Mucosa of descending colon (tissue), 3 donors: ENCODE data around the gene WDR1. TPM values are rescaled to one million over a fixed set of nuclear protein-coding genes. Genes with fewer than 3 reads are reported as not detected.

ENCODE experiments used
- ATAC-seq: fragments of 200-7000 bp; cut with Tn5 transposase; one replicate; pipeline ENCODE4 v1.9.1; 2020; ENCODE audit warnings: mild to moderate bottlenecking, moderate library complexity
- DNase-seq, 3 donors: peaks; one replicate each; pipeline ENCODE4 v3.0.0-alpha.2; 2020
- H3K36me3 ChIP-seq: fragments of 200-600 bp; one replicate; pipeline ENCODE4 v1.8.0; 2021; ENCODE audit warnings: low read depth, mild to moderate bottlenecking
- H3K4me1 ChIP-seq: fragments of 200-600 bp; one replicate; pipeline ENCODE4 v1.8.0; 2021; ENCODE audit warnings: low read depth, mild to moderate bottlenecking
- H3K4me3 ChIP-seq: fragments of 200-600 bp; one replicate; pipeline ENCODE4 v1.8.0; 2021; ENCODE audit warnings: mild to moderate bottlenecking
- H3K9me3 ChIP-seq: fragments of 200-600 bp; one replicate; pipeline ENCODE4 v1.8.0; 2021; ENCODE audit warnings: mild to moderate bottlenecking
- CTCF ChIP-seq: fragments of 200-600 bp; IDR thresholded peaks from one replicate; pipeline ENCODE4 v1.8.0; 2022; ENCODE audit warnings: antibody characterized with exemption, mild to moderate bottlenecking
- intact Hi-C, 2 donors: fragments of 100-400 bp; cut with DNase I in 1 of 2; cut with micrococcal nuclease in 1 of 2; formaldehyde crosslinking; loops; one replicate each; pipeline versions ENCODE4 v1.11.0 to v1.11.1; 2022; cut with DNase I, micrococcal nuclease
- total RNA-seq, 3 donors: library from RNA; stranded (reverse); fragmentation: NEBNext Ultra II Directional in 2 of 3; extraction: Animal tissue kit (Norgen Biotek cat#: 25700) in 2 of 3; gene quantifications; one replicate each; pipeline versions ENCODE4 v1.2.1 to v1.2.4, GENCODE V29; 2021 to 2023
- donor health status: DM: no; HTN: no; CAD: no; lungs with moderate emphysema.
- donor health status: DM: no; HTN: no; CAD: no.
- donor health status: DM: no; HTN: yes; CAD: no.

The WDR1 gene
- total RNA-seq, 3 donors from 2014 or later, result 366 to 467 (median 380) TPM

- ATAC-seq (peak; percentile 85), DNase-seq (peak in 2 of 3 donors; percentile 44 to 46)
Observed at GRCh38 chr4:10123227-10124101, 6.9 kb upstream of the WDR1 start.

GRCh38 chr4:10122236-10122932 is 5.8 kb upstream of the WDR1 start:
- DNase-seq, result no peak
- intact Hi-C loops, result no loop called here
- H3K4me1 ChIP-seq, result no peaks in the 10 kb centered on the region

More at GRCh38 chr4:10123227-10124101, 6.9 kb upstream of the WDR1 start:
- Histone ChIP-seq H3K9me3 (no peaks in the 10 kb centered on the region), H3K36me3 (no peaks in the 10 kb centered on the region), H3K4me1 (no peaks in the 10 kb centered on the region), H3K4me3 (no peak overlapping the region)
- intact Hi-C loops, result no loop called here
- TF ChIP-seq CTCF, result no peak

GRCh38 chr4:10121568-10122208 is 5.1 kb upstream of the WDR1 start:
- intact Hi-C loops, result no loop called here
- H3K4me1 ChIP-seq, result no peaks in the 10 kb centered on the region
- ATAC-seq, result peak; percentile 10
- no peak for TF ChIP-seq CTCF
- H3K9me3 ChIP-seq, result no peaks in the 10 kb centered on the region
- peak in 1 of 3 donors; percentile 46 for DNase-seq
- H3K36me3 ChIP-seq, result no peaks in the 10 kb centered on the region
- no peak overlapping the region for H3K4me3 ChIP-seq

More at GRCh38 chr4:10122236-10122932, 5.8 kb upstream of the WDR1 start:
- H3K4me3 ChIP-seq, result no peak overlapping the region
- H3K9me3 ChIP-seq, result no peaks in the 10 kb centered on the region
- no peaks in the 10 kb centered on the region for H3K36me3 ChIP-seq
- TF ChIP-seq CTCF, result no peak
- ATAC-seq, result no peak

- no peaks in the 10 kb centered on the region for H3K9me3 ChIP-seq
- no peak overlapping the region for H3K4me3 ChIP-seq
- DNase-seq (no peak), ATAC-seq (no peak)
- no peaks in the 10 kb centered on the region for H3K4me1 ChIP-seq
- no peak for TF ChIP-seq CTCF
- no peaks in the 10 kb centered on the region for H3K36me3 ChIP-seq
- intact Hi-C loops, result no loop called here
Observed at GRCh38 chr4:10120943-10121567, 4.5 kb upstream of the WDR1 start.

- H3K4me1 ChIP-seq, result peaks cover 8% of the 10 kb centered on the region
- ATAC-seq (no peak), DNase-seq (no peak)
- intact Hi-C loops, result no loop called here
- H3K4me3 ChIP-seq, result no peak overlapping the region
- no peaks in the 10 kb centered on the region for H3K9me3 ChIP-seq
- no peaks in the 10 kb centered on the region for H3K36me3 ChIP-seq
- TF ChIP-seq CTCF, result no peak
Observed at GRCh38 chr4:10119773-10120172, 3.2 kb upstream of the WDR1 start.
